SK-N-SH (cell line): ENCODE data around the gene XPA. TPM values are rescaled to one million over a fixed set of nuclear protein-coding genes. Genes with fewer than 3 reads are reported as not detected.

Source experiments
- CTCF ChIA-PET: fragments of 300-600, 350-600 bp; formaldehyde crosslinking; extraction: SDS; loops from one replicate; lab custom pipeline; 2021; lab: Yijun Ruan, JAX
- POLR2A ChIA-PET: fragments of 350-600 bp; sonication (Branson Sonifier 250); formaldehyde crosslinking; extraction: SDS; loops from one replicate; lab custom pipeline; 2020; ENCODE audit warnings: antibody characterized with exemption, inconsistent platforms; lab: Yijun Ruan, JAX
- DNase-seq: peaks from one replicate; pipeline ENCODE4 v3.0.0; 2012
- H2AFZ ChIP-seq: fragments of 200-600 bp; sonication (generic); 2 replicates; pipeline ENCODE4 v1.8.1; 2016; ENCODE audit warnings: antibody characterized with exemption, mild to moderate bottlenecking, low read depth
- H3F3A ChIP-seq: fragments of 200-600 bp; sonication (generic); replicated peaks from 2 replicates; pipeline ENCODE3; 2016; ENCODE audit warnings: antibody characterized with exemption, mild to moderate bottlenecking; ENCODE audit not compliant: insufficient read depth
- H3K27ac ChIP-seq, 2 experiments: fragments of 200-500 bp in 1 of 2; fragments of 200-600 bp in 1 of 2; sonication (Bioruptor generic) in 1 of 2; sonication (generic), shearing (Covaris generic) in 1 of 2; 2 replicates each; pipeline versions ENCODE4 v1.5.1 to v1.6.1; 2014 to 2016; ENCODE audit warnings: low read depth in 2 of 2, inconsistent platforms in 1 of 2, low read length in 1 of 2, mild to moderate bottlenecking in 1 of 2, mixed read lengths in 1 of 2
- H3K27me3 ChIP-seq: fragments of 200-600 bp; sonication (generic), shearing (Covaris generic); 2 replicates; pipeline ENCODE4 v1.6.1; 2016; ENCODE audit warnings: mixed run types; ENCODE audit not compliant: insufficient read depth
- H3K36me3 ChIP-seq, 2 experiments: fragments of 200-500 bp in 1 of 2; fragments of 200-600 bp in 1 of 2; sonication (Bioruptor generic) in 1 of 2; sonication (generic) in 1 of 2; replicated peaks in 1 of 2; 2 replicates each; pipeline versions ENCODE3 to v1.5.1; 2014 to 2016; ENCODE audit warnings: low read length in 1 of 2, mild to moderate bottlenecking in 1 of 2; ENCODE audit not compliant: insufficient read depth in 2 of 2, control insufficient read depth in 1 of 2
- H3K4me1 ChIP-seq, 2 experiments: fragments of 200-500 bp in 1 of 2; fragments of 200-600 bp in 1 of 2; sonication (Bioruptor generic) in 1 of 2; sonication (generic), shearing (Covaris generic) in 1 of 2; 2 replicates each; pipeline versions ENCODE4 v1.5.1 to v1.6.1; 2014 to 2016; ENCODE audit warnings: low read depth in 1 of 2, low read length in 1 of 2, mixed run types in 1 of 2; ENCODE audit not compliant: insufficient read depth in 2 of 2, control insufficient read depth in 1 of 2
- H3K4me2 ChIP-seq: fragments of 200-600 bp; sonication (generic), shearing (Covaris generic); 2 replicates; pipeline ENCODE4 v1.6.1; 2017; ENCODE audit warnings: mixed run types
- H3K4me3 ChIP-seq, 2 experiments: fragments of 200-500 bp in 1 of 2; fragments of 200-600 bp in 1 of 2; sonication (Bioruptor generic) in 1 of 2; sonication (generic), shearing (Covaris generic) in 1 of 2; 2 replicates each; pipeline versions ENCODE4 v1.5.1 to v1.8.1; 2014 to 2016; ENCODE audit warnings: low read depth in 2 of 2, inconsistent platforms in 1 of 2, low read length in 1 of 2, mild to moderate bottlenecking in 1 of 2, mixed read lengths in 1 of 2, moderate library complexity in 1 of 2
- H3K79me2 ChIP-seq: fragments of 200-600 bp; sonication (generic); 2 replicates; pipeline ENCODE4 v1.8.1; 2017; ENCODE audit warnings: mild to moderate bottlenecking; ENCODE audit not compliant: insufficient read depth
- H3K9ac ChIP-seq: fragments of 200-600 bp; sonication (generic); 2 replicates; pipeline ENCODE4 v1.6.1; 2017; ENCODE audit warnings: mixed run types
- H3K9me2 ChIP-seq: fragments of 200-600 bp; sonication (generic); 2 replicates; pipeline ENCODE4 v1.6.1; 2017; ENCODE audit warnings: mixed run types
- H3K9me3 ChIP-seq: fragments of 200-600 bp; sonication (generic); 2 replicates; pipeline ENCODE4 v1.6.1; 2017; ENCODE audit warnings: mixed run types, mild to moderate bottlenecking, moderate library complexity
- H4K20me1 ChIP-seq: fragments of 200-600 bp; sonication (generic); 2 replicates; pipeline ENCODE4 v1.6.1; 2017; ENCODE audit warnings: mild to moderate bottlenecking, mixed run types; ENCODE audit not compliant: insufficient read depth
- EP300 ChIP-seq, 2 experiments: IDR thresholded peaks; 2 replicates each; pipeline versions ENCODE4 v1.4.0 to v1.6.1; 2012; ENCODE audit warnings: borderline replicate concordance in 1 of 2, low read depth in 1 of 2, low read length in 1 of 2
- EZH2phosphoT487 ChIP-seq: fragments of 200-600 bp; sonication (generic); IDR thresholded peaks from 2 replicates; pipeline ENCODE4 v1.6.1; 2017; ENCODE audit warnings: low read depth, mixed run types, mild to moderate bottlenecking, antibody characterized with exemption, moderate library complexity, borderline replicate concordance
- MEF2A ChIP-seq: IDR thresholded peaks from 2 replicates; pipeline ENCODE4 v1.4.0; 2012; ENCODE audit warnings: low read depth, borderline replicate concordance
- MXI1 ChIP-seq: IDR thresholded peaks from 2 replicates; pipeline ENCODE4 v1.6.1; 2012; ENCODE audit warnings: mild to moderate bottlenecking, low read depth, low read length, improper control_type of control experiment
- NFIC ChIP-seq: IDR thresholded peaks from 2 replicates; pipeline ENCODE4 v1.4.0; 2012; ENCODE audit warnings: borderline replicate concordance
- NRF1 ChIP-seq: IDR thresholded peaks from 2 replicates; pipeline ENCODE4 v1.6.1; 2012; ENCODE audit warnings: low read depth, mild to moderate bottlenecking, low read length
- POLR2AphosphoS5 ChIP-seq: IDR thresholded peaks from 2 replicates; pipeline ENCODE4 v1.6.1; 2012; ENCODE audit warnings: low read depth, low read length
- SIN3A ChIP-seq: IDR thresholded peaks from 2 replicates; pipeline ENCODE4 v1.6.1; 2012; ENCODE audit warnings: low read depth, mild to moderate bottlenecking, low read length, moderate library complexity, borderline replicate concordance
- SMC3 ChIP-seq: IDR thresholded peaks from 2 replicates; pipeline ENCODE4 v1.6.1; 2012; ENCODE audit warnings: low read depth, low read length, improper control_type of control experiment
- TCF12 ChIP-seq: IDR thresholded peaks from 2 replicates; pipeline ENCODE4 v1.4.0; 2012
- TEAD4 ChIP-seq: IDR thresholded peaks from 2 replicates; pipeline ENCODE4 v1.4.0; 2012; ENCODE audit warnings: mild to moderate bottlenecking, borderline replicate concordance; ENCODE audit not compliant: insufficient read depth
- WGBS: methylation state at CpG from one replicate; pipeline ENCODE4 v1.1.6; 2017; ENCODE audit warnings: low lambda C conversion rate; 5-methylcytosine and 5-hydroxymethylcytosine counted together
- polyA plus RNA-seq, 3 experiments: library from polyadenylated mRNA; depleted of rRNA; stranded (reverse); fragments of >200 nt; gene quantifications; 2 replicates each; pipeline ENCODE4 v1.2.3, GENCODE V29; 2012
- TF ChIP-seq, protein P1 (sequence below): fragments of 150-350 bp; IDR thresholded peaks from 2 replicates; pipeline ENCODE4 v1.6.1; 2016; ENCODE audit warnings: mild to moderate bottlenecking, low read depth, low read length
- TF ChIP-seq, protein P2 (sequence below): IDR thresholded peaks from 2 replicates; pipeline ENCODE4; 2012
- TF ChIP-seq, protein P3 (sequence below): IDR thresholded peaks from 2 replicates; pipeline ENCODE4 v1.4.0; 2012; ENCODE audit warnings: low read depth, borderline replicate concordance
- TF ChIP-seq, protein P4 (sequence below): IDR thresholded peaks from 2 replicates; pipeline ENCODE4 v1.6.1; 2012; ENCODE audit warnings: mild to moderate bottlenecking, low read depth, low read length, moderate library complexity

The XPA gene
- polyA plus RNA-seq, 1 of the 3 experiments (the other 2 are of a cell fraction): 3.3 TPM

DNA sequence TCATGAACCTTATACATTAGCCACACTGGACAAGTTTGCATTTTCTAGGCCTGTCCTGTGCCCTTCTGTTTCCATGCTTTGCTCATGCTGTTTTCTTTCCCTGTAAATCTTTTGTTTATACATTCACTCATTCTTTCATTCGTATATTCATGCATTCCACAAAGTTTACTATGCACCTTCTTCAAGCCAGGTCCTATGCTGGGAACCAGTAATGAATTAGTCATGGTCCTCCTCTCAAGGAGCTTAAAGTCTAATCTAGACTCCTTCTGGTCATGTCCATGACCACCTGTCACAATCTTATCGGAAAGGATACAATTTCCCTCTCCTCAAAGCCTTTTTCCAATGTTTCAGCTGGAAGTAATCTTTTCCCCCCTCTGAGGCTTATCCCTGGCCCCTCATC is 9.1 kb upstream of the XPA start:
- POLR2A ChIA-PET: no interaction called here
- peaks cover 18% of the 10 kb centered on the region for H3F3A ChIP-seq
- H3K79me2 ChIP-seq: no peaks in the 10 kb centered on the region
- no peaks in the 10 kb centered on the region for H3K36me3 ChIP-seq
- H2AFZ ChIP-seq: no peak overlapping the region
- H3K4me3 ChIP-seq: no peak overlapping the region
- no peak overlapping the region for H3K9ac ChIP-seq
- no peak overlapping the region for H3K4me2 ChIP-seq
- DNase-seq: no peak
- 66% methylated on average over 2 of the region's 2 CpGs for WGBS
- no peaks in the 10 kb centered on the region for H3K9me2 ChIP-seq
- H4K20me1 ChIP-seq: no peaks in the 10 kb centered on the region
- H3K4me1 ChIP-seq: peaks cover 7 to 11% of the 10 kb centered on the region in 2 experiments; a peak in 1 of 4 replicates
- H3K27me3 ChIP-seq: no peaks in the 10 kb centered on the region
- TF ChIP-seq NRF1 (no peak), NFIC (no peak), MXI1 (no peak), TCF12 (no peak), EP300 (IDR thresholded peaks at IDR 0.05; ENCODE audit: borderline replicate concordance in 1 of 2, low read depth in 1 of 2, low read length in 1 of 2) (no peak), SMC3 (no peak), SIN3A (no peak)
- TF ChIP-seq, protein P1, sequence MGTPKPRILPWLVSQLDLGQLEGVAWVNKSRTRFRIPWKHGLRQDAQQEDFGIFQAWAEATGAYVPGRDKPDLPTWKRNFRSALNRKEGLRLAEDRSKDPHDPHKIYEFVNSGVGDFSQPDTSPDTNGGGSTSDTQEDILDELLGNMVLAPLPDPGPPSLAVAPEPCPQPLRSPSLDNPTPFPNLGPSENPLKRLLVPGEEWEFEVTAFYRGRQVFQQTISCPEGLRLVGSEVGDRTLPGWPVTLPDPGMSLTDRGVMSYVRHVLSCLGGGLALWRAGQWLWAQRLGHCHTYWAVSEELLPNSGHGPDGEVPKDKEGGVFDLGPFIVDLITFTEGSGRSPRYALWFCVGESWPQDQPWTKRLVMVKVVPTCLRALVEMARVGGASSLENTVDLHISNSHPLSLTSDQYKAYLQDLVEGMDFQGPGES: no peak
- TF ChIP-seq, protein P2, sequence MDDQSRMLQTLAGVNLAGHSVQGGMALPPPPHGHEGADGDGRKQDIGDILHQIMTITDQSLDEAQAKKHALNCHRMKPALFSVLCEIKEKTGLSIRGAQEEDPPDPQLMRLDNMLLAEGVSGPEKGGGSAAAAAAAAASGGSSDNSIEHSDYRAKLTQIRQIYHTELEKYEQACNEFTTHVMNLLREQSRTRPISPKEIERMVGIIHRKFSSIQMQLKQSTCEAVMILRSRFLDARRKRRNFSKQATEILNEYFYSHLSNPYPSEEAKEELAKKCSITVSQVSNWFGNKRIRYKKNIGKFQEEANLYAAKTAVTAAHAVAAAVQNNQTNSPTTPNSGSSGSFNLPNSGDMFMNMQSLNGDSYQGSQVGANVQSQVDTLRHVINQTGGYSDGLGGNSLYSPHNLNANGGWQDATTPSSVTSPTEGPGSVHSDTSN: no peak
- CTCF ChIA-PET: interaction anchor here (3.2 kb wide), 1 partner anchor 195 kb away, joined by 19 read pairs; no protein-coding TSS in a partner anchor
- H3K27ac ChIP-seq: no peak overlapping the region
- H3K9me3 ChIP-seq: no peaks in the 10 kb centered on the region

DNA sequence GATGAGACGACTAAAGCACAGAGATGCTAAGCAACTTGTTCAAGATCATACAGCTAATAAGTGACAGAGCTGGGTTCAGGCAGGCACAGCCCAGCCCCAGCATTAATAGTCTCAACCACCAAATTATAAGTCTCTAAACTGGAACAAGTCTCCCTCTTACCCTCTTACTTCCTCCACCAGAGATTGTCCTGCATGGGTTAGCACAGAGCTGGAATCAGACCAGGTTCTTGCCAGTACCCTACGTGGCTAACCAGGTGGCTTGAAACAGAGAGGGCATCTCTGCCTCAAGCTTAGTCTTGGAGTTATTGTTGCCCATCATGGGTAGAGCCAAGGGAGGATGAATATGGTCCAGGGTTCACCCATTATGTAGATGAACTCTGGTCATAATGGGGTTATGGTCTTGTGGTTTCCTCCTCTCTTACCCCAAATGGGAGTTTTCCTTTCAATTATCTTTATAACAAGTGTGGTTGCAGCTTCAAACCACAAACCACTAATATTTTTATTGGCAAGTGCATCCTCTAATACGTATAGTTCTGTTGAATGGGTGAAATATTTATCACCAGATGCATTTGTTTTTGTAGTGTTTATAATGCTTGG is 8.3 kb upstream of the XPA start:
- WGBS: 51% methylated on average over 3 of the region's 3 CpGs
- H2AFZ ChIP-seq: no peak overlapping the region
- TF ChIP-seq POLR2AphosphoS5 (no peak), MEF2A (no peak), SMC3 (no peak), TEAD4 (no peak), SIN3A (no peak), TCF12 (no peak), EZH2phosphoT487 (no peak)
- TF ChIP-seq, protein P1: no peak
- TF ChIP-seq, protein P3, sequence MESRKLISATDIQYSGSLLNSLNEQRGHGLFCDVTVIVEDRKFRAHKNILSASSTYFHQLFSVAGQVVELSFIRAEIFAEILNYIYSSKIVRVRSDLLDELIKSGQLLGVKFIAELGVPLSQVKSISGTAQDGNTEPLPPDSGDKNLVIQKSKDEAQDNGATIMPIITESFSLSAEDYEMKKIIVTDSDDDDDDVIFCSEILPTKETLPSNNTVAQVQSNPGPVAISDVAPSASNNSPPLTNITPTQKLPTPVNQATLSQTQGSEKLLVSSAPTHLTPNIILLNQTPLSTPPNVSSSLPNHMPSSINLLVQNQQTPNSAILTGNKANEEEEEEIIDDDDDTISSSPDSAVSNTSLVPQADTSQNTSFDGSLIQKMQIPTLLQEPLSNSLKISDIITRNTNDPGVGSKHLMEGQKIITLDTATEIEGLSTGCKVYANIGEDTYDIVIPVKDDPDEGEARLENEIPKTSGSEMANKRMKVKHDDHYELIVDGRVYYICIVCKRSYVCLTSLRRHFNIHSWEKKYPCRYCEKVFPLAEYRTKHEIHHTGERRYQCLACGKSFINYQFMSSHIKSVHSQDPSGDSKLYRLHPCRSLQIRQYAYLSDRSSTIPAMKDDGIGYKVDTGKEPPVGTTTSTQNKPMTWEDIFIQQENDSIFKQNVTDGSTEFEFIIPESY: no peak
- TF ChIP-seq, protein P4, sequence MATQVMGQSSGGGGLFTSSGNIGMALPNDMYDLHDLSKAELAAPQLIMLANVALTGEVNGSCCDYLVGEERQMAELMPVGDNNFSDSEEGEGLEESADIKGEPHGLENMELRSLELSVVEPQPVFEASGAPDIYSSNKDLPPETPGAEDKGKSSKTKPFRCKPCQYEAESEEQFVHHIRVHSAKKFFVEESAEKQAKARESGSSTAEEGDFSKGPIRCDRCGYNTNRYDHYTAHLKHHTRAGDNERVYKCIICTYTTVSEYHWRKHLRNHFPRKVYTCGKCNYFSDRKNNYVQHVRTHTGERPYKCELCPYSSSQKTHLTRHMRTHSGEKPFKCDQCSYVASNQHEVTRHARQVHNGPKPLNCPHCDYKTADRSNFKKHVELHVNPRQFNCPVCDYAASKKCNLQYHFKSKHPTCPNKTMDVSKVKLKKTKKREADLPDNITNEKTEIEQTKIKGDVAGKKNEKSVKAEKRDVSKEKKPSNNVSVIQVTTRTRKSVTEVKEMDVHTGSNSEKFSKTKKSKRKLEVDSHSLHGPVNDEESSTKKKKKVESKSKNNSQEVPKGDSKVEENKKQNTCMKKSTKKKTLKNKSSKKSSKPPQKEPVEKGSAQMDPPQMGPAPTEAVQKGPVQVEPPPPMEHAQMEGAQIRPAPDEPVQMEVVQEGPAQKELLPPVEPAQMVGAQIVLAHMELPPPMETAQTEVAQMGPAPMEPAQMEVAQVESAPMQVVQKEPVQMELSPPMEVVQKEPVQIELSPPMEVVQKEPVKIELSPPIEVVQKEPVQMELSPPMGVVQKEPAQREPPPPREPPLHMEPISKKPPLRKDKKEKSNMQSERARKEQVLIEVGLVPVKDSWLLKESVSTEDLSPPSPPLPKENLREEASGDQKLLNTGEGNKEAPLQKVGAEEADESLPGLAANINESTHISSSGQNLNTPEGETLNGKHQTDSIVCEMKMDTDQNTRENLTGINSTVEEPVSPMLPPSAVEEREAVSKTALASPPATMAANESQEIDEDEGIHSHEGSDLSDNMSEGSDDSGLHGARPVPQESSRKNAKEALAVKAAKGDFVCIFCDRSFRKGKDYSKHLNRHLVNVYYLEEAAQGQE: no peak
- no peaks in the 10 kb centered on the region for H3K9me3 ChIP-seq
- peaks cover 7 to 11% of the 10 kb centered on the region in 2 experiments; a peak in 1 of 4 replicates for H3K4me1 ChIP-seq
- no peaks in the 10 kb centered on the region for H3K79me2 ChIP-seq
- no peaks in the 10 kb centered on the region for H3K27me3 ChIP-seq
- CTCF ChIA-PET: interaction anchor here (3.2 kb wide), 1 partner anchor 196 kb away, joined by 19 read pairs; no protein-coding TSS in a partner anchor
- H3F3A ChIP-seq: peaks cover 18% of the 10 kb centered on the region
- no peaks in the 10 kb centered on the region for H3K36me3 ChIP-seq
- POLR2A ChIA-PET: no interaction called here
- no peaks in the 10 kb centered on the region for H4K20me1 ChIP-seq
- no peak overlapping the region for H3K4me3 ChIP-seq
- DNase-seq: no peak
- no peak overlapping the region for H3K9ac ChIP-seq
- H3K4me2 ChIP-seq: no peak overlapping the region
- no peaks in the 10 kb centered on the region for H3K9me2 ChIP-seq
- no peak overlapping the region for H3K27ac ChIP-seq
